HG02981 (cell line): ENCODE data around the gene OSBPL6.
A peak's percentile ranks its signal among the peaks of the same experiment; 100 is the strongest.
"Not testable (repeated sequence)": the region's sequence is repeated elsewhere in the genome, so short reads cannot be mapped to it uniquely, and the experiment has no call there.

Experiments
- ATAC-seq: cut with Tn5 transposase; IDR thresholded peaks from one replicate; pipeline ENCODE4 v1.9.1; 2021; ENCODE audit warnings: mild to moderate bottlenecking, moderate library complexity; ENCODE audit not compliant: unreplicated experiment

Gene OSBPL6

GRCh38 chr2:178295906-178296305 lies 101.6 kb downstream of the OSBPL6 start:
- ATAC-seq = no peak

- no peak for ATAC-seq
Observed at GRCh38 chr2:178296394-178297090, 102.2 kb downstream of the OSBPL6 start.

GRCh38 chr2:178297091-178297411 lies 102.7 kb downstream of the OSBPL6 start:
- no peak for ATAC-seq

GRCh38 chr2:178298785-178299212 lies 104.5 kb downstream of the OSBPL6 start:
- ATAC-seq = no peak

DNA sequence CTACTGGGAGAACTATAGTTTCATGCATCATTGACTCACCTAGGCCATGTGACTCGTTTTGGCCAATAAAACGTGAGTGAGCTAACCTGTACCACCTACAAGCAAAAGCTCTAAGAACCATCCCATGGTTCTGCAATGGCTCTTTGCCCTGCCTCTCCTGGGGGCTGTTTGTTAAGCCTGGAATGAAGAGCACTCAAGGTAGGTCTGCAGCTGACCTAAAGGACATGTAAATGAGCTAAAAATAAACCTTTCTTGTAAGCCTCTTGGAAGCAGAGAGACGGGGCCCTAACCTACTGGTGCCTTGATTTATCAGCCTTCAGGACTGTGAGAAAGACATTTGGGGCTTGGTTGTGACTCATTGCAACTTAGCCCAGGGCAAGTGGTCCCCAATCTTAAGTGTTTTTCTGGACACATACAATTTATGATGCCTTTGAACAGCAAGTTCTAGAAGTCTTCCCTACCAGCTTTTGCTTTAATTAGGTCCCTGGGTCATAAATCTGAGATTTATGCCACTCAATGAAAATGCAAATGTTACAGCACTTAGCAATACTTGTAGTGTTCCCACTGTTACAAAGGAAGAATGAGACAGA lies 107.4 kb downstream of the OSBPL6 start:
- ATAC-seq = no peak

- ATAC-seq = no peak
Observed at GRCh38 chr2:178304333-178304732, 110.0 kb downstream of the OSBPL6 start.

DNA sequence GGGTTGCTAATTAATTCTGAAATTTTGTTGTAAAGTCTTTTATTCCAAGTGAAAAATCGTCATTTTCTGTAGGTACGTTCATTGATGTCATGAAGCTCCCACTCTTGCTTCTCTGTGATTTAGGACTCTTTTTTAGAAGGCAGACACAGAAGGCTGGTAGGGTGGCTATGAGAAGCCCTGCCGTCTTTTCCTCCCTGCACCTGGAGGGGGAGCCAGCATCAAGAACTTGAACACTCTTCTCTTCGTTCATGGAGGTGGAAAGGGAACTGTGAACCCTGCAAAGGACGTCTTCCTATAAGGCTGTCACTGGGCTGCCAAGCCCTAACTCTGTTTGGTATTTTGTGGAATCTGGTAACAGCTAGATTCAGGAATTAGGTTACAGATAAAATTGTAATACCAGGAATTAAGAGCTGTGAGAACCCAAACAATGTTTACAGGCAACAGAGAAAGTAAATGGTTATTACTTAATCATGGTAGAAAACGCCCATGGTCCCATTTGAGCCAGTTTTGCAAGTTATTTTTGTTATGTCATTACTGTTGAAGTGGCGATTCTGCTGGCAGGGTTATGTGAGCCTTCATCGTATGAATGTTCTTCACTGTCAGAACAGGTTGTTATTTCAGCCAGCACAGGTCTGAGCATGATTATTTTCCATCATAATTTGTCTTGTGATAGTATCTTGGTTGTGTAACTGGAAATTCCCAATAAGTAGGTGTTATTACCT lies 112.2 kb downstream of the OSBPL6 start:
- peak; percentile 96 for ATAC-seq

DNA sequence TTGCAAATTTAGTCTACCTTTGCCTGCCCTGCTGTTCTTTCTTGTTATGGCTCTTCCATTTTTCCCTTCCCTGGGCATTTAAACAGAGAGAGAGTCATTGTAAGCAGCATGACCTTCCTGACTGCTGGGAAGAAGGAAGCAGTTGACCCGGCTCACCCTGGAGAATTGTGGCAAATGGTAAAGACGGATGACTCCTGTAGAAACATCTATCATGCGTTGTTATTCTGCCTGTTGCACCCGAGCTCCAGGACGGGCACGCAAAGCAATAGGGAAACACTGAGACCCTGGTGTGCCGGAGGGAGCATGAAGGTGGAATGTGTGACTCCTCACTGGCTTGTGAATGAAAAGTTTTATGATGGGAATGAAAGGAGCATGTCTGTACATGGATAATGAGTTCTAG lies 113.3 kb downstream of the OSBPL6 start:
- no peak for ATAC-seq

- no peak for ATAC-seq
Observed at GRCh38 chr2:178309541-178309940, 115.2 kb downstream of the OSBPL6 start.

- no peak for ATAC-seq
Observed at GRCh38 chr2:178315078-178315477, 120.8 kb downstream of the OSBPL6 start.

DNA sequence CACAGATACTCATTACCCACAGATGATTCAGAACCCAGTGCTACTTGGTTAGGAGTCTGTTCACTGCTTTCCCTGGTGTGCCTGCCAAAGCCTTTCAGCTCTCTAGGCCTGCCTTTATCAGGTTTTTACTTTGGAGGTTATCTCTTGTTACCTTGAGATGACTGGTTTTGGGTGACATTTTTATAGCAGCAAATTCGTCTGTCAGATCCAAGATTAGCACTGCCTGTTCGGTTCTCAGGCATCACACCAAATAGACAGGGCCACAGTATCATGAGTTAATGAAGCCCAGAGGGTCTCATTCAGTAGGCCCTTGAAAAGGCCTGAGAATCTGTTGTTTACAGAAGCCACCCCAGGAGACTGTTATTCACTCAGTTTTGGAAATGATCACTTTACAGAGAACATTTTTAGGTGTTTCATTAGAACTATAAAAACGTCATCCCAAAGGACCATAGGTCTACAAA lies 121.2 kb downstream of the OSBPL6 start:
- ATAC-seq = no peak

DNA sequence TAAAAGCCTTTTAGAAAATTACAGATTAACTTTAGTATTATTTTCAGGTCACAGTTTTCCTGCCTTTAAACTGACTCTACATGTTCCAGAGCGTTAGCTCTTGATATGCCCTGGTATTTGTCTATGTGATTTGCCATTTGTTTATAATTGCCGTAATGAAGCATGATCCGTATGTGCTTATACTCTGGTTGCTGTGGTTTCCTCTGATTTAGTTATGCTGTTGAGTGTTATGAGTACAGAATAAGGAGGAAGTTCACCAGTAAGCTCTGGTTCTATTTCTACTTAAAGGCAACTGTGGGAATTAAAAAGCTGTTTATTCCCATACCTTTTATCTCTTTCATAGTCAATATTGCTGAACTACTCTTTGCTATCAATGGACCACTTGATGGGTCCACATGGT lies 123.5 kb downstream of the OSBPL6 start:
- no peak for ATAC-seq

GRCh38 chr2:178320011-178320585 lies 125.8 kb downstream of the OSBPL6 start:
- ATAC-seq = no peak

DNA sequence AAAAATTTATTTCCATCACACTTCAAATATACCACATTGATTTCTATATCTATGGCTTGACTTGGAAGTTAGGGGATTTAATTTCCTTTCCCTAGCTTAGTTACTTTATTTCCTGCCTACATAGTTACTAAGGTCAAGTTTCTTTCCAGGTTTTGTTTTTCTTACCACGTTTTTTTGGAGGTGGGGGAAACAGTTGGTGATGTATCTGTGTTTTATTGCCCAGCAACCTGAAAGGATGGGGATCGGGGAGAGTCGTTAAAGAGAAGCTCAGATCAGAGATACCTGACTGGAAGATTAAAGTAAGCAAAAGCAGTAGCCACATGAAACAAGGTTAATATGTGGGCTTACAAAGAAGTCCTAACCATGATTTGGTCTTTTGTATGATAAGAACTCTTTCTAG lies 127.8 kb downstream of the OSBPL6 start:
- no peak for ATAC-seq

- not testable (repeated sequence) for ATAC-seq
Observed at GRCh38 chr2:178323331-178323730, 129.0 kb downstream of the OSBPL6 start.

- no peak for ATAC-seq
Observed at GRCh38 chr2:178324077-178324476, 129.8 kb downstream of the OSBPL6 start.

GRCh38 chr2:178325268-178325667 lies 131.0 kb downstream of the OSBPL6 start:
- no peak for ATAC-seq

GRCh38 chr2:178327516-178327915 lies 133.2 kb downstream of the OSBPL6 start:
- ATAC-seq = no peak

GRCh38 chr2:178328037-178328436 lies 133.7 kb downstream of the OSBPL6 start:
- no peak for ATAC-seq

DNA sequence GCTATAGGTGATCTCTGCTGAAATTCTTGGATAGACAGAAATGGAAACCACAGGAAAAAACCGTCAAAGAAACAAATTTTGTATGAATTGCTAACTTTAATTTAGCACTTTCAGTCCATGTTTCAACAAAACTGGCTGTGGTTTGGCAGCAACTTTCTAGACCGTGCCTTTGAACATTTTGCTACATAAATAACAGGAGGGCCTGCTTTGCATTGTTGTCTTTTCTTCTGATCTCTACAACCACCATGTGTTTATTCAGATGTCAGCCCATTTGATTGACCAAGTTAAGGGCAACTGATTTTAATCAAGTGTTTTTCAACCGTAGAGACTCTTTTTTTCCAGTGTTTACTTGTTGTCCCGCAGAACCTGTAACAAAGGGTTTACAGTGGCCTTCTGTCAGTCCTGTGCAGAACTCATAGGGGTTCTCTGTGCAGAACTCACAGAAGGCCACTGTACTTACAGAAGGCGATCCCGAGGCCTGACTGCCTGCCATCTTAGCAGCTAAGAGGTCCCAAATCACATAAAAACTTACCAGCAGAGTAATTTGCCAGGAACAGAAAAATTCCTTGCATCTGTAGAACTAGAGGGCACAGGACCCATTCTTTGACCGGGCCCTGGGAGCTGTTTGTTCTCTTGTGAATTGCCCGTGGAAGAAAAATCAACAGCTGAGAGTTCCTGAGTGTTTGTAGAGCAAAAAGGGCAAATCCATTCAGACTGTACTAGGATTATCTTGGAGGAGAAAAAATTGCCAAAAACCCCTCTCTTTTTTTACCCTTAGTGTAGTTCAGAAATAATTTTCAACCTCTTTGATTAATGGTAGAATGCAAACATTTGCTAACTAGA lies 136.1 kb downstream of the OSBPL6 start:
- ATAC-seq = no peak
